Measurements from ENCODE around the gene UBE2QL1.

DNA sequence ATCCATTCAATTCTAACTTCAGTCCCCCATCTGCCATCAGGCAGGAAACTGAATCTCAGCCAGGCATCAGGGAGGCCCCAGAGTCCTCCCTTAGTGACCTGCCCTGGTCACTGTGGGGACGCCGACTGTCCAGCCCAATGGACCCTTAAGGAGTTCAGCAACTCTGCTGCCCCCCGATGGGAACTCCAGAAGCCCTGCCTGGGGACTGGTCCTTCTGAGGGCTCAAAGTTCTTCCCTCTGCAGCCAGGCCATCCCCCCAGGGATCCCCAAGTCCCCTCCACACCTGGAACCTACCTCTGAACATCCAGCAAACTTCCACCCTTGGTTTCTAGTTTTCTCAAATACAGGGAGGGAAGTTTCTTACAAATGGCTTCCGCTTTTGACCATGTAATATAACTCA, 76.8 kb downstream of the UBE2QL1 start:
- TF ChIP-seq CTCF (IDR thresholded peaks at IDR 0.05) (no peak), EZH2 (IDR thresholded peaks at IDR 0.05; ENCODE audit: borderline replicate concordance, insufficient read depth, low read depth, low read length, poor library complexity, severe bottlenecking) (no peak)
